Body of pancreas (tissue), 4 donors: ENCODE results near the gene SOX6. TPM values are rescaled to one million over a fixed set of nuclear protein-coding genes. Genes with fewer than 3 reads are reported as not detected.

Source experiments
- ATAC-seq: fragments of 150-250 bp; one replicate; pipeline ENCODE4 v1.9.1; 2016
- DNase-seq, 4 donors: peaks; one replicate each; pipeline ENCODE4 v3.0.0-alpha.2; 2019
- H3K27ac ChIP-seq, 4 donors: fragments of 200-600 bp; sonication (generic); 1 replicate in 3 of 4; 2 replicates in 1 of 4; pipeline versions ENCODE4 v1.5.1 to v1.6.1; 2016 to 2019; ENCODE audit warnings: mild to moderate bottlenecking in 1 of 4, mixed read lengths in 1 of 4, moderate library complexity in 1 of 4
- H3K27me3 ChIP-seq, 2 donors: fragments of 200-600 bp; sonication (generic); one replicate each; pipeline ENCODE4 v1.6.0; 2016; ENCODE audit warnings: mild to moderate bottlenecking in 1 of 2
- H3K36me3 ChIP-seq, 2 donors: fragments of 200-600 bp; sonication (generic); replicated peaks in 1 of 2; 2 replicates each; pipeline ENCODE4 v1.5.1; 2016; ENCODE audit warnings: low read depth in 2 of 2; ENCODE audit not compliant: insufficient read depth in 1 of 2
- H3K4me1 ChIP-seq: fragments of 200-600 bp; sonication (generic); one replicate; pipeline ENCODE4 v1.6.0; 2016
- H3K4me3 ChIP-seq, 2 donors: fragments of 200-600 bp; sonication (generic); 1 replicate in 1 of 2; 2 replicates in 1 of 2; pipeline ENCODE4 v1.5.1; 2016 to 2019
- H3K9me3 ChIP-seq, 3 donors: fragments of 200-600 bp; sonication (generic); 1 replicate in 2 of 3; 2 replicates in 1 of 3; pipeline ENCODE4 v1.5.1; 2016
- POLR2A ChIP-seq, 3 donors: fragments of 450-650 bp; IDR thresholded peaks; one replicate each; pipeline ENCODE4 v1.6.1; 2016; ENCODE audit warnings: antibody characterized with exemption in 3 of 3, mild to moderate bottlenecking in 2 of 3
- WGBS, 2 donors: methylation state at CpG; one replicate each; pipeline ENCODE4 v1.1.5; 2017; 5-methylcytosine and 5-hydroxymethylcytosine counted together
- intact Hi-C: fragments of 100-400 bp; cut with DNase I; formaldehyde crosslinking; loops from one replicate; pipeline ENCODE4 v1.15.1; 2023
- total RNA-seq, 2 donors: library from RNA; depleted of rRNA; stranded (reverse); fragments of >200 nt; gene quantifications; one replicate each; pipeline ENCODE4 v1.1.0, GENCODE V29; 2016
- TF ChIP-seq, protein P1 (sequence below), 7 experiments: fragments of 450-650 bp in 4 of 7; fragments of 200-600 bp in 3 of 7; sonication (generic) in 3 of 7; IDR thresholded peaks; one replicate each; pipeline ENCODE4 v1.5.1; 2016 to 2019; ENCODE audit warnings: antibody characterized with exemption in 7 of 7

Gene SOX6
- total RNA-seq, 2 donors from 2014 or later, result 21.4 to 23.6 TPM

GRCh38 chr11:15943418-15944197 lies 412.7 kb downstream of the SOX6 start:
- DNase-seq (no peak), ATAC-seq (no peak)
- intact Hi-C loops, result no loop called here
- TF ChIP-seq POLR2A (IDR thresholded peaks at IDR 0.05), result no peak
- TF ChIP-seq, protein P1, sequence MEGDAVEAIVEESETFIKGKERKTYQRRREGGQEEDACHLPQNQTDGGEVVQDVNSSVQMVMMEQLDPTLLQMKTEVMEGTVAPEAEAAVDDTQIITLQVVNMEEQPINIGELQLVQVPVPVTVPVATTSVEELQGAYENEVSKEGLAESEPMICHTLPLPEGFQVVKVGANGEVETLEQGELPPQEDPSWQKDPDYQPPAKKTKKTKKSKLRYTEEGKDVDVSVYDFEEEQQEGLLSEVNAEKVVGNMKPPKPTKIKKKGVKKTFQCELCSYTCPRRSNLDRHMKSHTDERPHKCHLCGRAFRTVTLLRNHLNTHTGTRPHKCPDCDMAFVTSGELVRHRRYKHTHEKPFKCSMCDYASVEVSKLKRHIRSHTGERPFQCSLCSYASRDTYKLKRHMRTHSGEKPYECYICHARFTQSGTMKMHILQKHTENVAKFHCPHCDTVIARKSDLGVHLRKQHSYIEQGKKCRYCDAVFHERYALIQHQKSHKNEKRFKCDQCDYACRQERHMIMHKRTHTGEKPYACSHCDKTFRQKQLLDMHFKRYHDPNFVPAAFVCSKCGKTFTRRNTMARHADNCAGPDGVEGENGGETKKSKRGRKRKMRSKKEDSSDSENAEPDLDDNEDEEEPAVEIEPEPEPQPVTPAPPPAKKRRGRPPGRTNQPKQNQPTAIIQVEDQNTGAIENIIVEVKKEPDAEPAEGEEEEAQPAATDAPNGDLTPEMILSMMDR (IDR thresholded peaks at IDR 0.05), result no peak
- Histone ChIP-seq H3K4me3 (no peak overlapping the region), H3K9me3 (no peaks in the 10 kb centered on the region), H3K36me3 (no peaks in the 10 kb centered on the region), H3K4me1 (no peaks in the 10 kb centered on the region), H3K27ac (no peak overlapping the region), H3K27me3 (no peaks in the 10 kb centered on the region)
- 80 to 81% methylated on average over 7 of the region's 7 CpGs for WGBS, 2 donors

DNA sequence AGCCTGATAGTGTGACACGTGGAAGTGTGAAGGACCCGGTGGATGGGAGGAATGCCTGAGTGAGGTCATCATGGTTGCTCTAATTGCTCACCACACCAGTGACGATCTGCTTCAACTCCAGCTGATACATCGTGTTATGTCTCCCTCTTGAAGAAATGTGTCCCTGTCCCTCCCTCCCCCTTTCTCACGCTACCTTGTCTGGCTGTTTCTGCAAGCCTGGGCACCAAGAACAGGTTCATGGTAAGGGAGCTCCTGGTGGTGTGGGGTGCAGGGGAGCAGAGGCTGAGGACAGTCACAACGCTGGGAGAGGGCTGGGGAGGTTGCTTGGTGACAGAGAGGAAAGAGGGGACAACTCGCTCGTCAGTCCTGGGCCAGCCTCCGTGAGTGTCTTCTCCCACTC lies 413.4 kb downstream of the SOX6 start:
- no peak for ATAC-seq
- intact Hi-C loops, result no loop called here

DNA sequence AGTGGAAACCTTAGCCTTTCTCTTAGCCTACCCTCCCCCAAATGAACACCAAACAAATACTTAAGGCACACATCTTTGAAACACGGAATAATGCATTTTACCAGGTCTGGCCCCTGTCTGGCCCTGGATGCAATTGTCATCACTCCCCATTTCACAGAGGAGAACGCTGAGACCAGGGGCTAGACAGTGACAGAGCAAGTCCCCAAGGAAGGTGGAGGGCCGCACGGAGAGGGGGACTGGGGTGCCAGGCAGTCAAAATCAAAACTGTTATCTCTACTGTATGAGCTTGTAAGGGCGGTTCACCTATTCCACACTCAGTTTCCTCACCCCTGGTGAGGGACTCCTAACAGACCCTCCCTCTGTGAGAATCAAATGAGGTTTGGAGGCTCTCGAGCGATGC lies 414.2 kb downstream of the SOX6 start:
- ATAC-seq (no peak), DNase-seq (no peak)
- intact Hi-C loops, result no loop called here
- 93 to 95% methylated on average over 7 of the region's 7 CpGs for WGBS, 2 donors
- TF ChIP-seq, protein P1 (IDR thresholded peaks at IDR 0.05), result no peak
- no peaks in the 10 kb centered on the region for H3K27me3 ChIP-seq
- H3K4me3 ChIP-seq, result no peak overlapping the region
- H3K4me1 ChIP-seq, result no peaks in the 10 kb centered on the region
- H3K36me3 ChIP-seq, result no peaks in the 10 kb centered on the region
- H3K9me3 ChIP-seq, result no peaks in the 10 kb centered on the region
- no peak overlapping the region for H3K27ac ChIP-seq

More for the DNA sequence above, 413.4 kb downstream of the SOX6 start:
- no peak for TF ChIP-seq POLR2A (IDR thresholded peaks at IDR 0.05)
- TF ChIP-seq, protein P1 (IDR thresholded peaks at IDR 0.05), result no peak
- Histone ChIP-seq H3K27ac (no peak overlapping the region), H3K27me3 (no peaks in the 10 kb centered on the region), H3K4me1 (no peaks in the 10 kb centered on the region), H3K9me3 (no peaks in the 10 kb centered on the region), H3K36me3 (no peaks in the 10 kb centered on the region), H3K4me3 (no peak overlapping the region)
- WGBS, 2 donors, result 90 to 96% methylated on average over 9 of the region's 9 CpGs
- no peak for DNase-seq

DNA sequence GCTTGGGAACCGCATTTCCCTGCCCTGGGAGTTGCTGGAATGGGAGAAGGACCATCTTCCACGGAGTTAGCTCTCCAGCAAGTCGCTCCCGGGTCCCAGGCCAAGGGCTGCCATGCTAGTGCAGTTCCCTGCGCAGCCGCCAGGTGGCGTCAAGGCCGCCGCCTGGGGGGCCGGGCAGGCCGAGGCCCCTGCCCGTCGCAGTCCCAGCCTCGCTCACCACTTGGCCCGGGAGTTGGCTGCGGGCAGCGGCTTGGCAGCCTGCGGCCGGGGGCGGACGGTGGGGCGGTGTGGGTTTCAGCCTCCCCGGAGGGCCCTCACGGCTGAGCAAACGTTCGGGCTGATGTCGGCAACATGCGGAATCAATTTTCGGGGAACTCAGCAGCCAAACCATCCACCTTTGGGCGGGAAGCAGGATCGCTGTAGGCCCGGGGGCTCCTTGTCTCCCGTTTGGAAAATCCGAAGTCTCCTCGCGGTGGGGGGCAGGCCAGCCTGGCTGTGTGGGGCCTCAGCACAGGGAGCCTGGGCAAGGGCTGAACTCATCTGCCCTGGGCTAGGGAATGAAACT lies 415.1 kb downstream of the SOX6 start:
- H3K9me3 ChIP-seq, result no peaks in the 10 kb centered on the region
- intact Hi-C loops, result no loop called here
- 37 to 91% methylated on average over 9 to 36 of the region's 36 CpGs for WGBS, 2 donors
- no peaks in the 10 kb centered on the region for H3K27me3 ChIP-seq
- H3K4me1 ChIP-seq, result no peaks in the 10 kb centered on the region
- no peak for TF ChIP-seq POLR2A (IDR thresholded peaks at IDR 0.05)
- TF ChIP-seq, protein P1 (IDR thresholded peaks at IDR 0.05), result peak; percentile 50 to 77 (median 62)
- DNase-seq, result peak in 2 of 4 donors; percentile 20 to 32
- H3K36me3 ChIP-seq, result no peaks in the 10 kb centered on the region
- H3K27ac ChIP-seq, result no peak overlapping the region
- H3K4me3 ChIP-seq, result no peak overlapping the region
- ATAC-seq, result no peak
